GM12864 (cell line): ENCODE data around the gene FSTL4.
"Not testable (repeated sequence)": the region's sequence is repeated elsewhere in the genome, so short reads cannot be mapped to it uniquely, and the experiment has no call there.

Source experiments
- DNase-seq: peaks from one replicate; pipeline ENCODE4 v3.0.0-alpha.2; 2011; ENCODE audit warnings: low read depth
- H3K4me3 ChIP-seq: 2 replicates; pipeline ENCODE4 v1.5.1; 2011; ENCODE audit warnings: mild to moderate bottlenecking, low read depth, low read length, control low read depth
- TF ChIP-seq, protein P1 (sequence below): IDR thresholded peaks from 2 replicates; pipeline ENCODE4 v1.5.1; 2011; ENCODE audit warnings: low read depth, mild to moderate bottlenecking, moderate library complexity, low read length, control low read depth, inconsistent platforms; ENCODE audit errors: missing control alignments

FSTL4 gene

DNA sequence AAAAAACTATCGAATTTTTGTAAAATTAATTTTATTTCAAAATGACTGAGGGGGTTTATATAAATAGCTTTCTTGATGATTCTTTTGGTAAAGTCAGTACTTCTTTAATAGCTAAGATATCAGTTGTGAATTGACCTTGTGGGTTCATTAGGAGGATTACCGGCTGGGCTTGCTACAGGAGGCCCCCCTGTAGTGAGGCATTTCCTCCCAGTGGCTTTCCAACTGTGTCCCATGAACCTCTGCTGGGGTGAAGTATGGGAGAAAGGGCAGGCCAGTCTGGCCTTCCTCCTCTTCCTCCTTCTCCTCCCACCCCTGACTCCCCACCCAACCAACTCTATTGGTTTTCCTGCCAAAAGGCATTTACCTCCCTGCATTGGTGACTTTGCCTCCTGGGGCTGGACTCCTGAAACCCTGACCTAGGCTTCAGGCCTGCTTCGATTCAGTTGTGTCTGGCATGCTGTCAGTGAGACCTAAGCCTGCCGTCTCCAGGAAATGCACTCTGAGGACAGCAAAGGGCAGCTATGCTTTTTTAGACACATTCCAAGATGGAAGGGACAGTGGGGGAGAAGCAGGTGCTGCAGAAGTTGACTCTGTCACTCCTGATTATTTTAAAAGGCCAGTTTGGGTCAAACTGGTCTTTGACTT lies 415.8 kb downstream of the FSTL4 start:
- TF ChIP-seq, protein P1, sequence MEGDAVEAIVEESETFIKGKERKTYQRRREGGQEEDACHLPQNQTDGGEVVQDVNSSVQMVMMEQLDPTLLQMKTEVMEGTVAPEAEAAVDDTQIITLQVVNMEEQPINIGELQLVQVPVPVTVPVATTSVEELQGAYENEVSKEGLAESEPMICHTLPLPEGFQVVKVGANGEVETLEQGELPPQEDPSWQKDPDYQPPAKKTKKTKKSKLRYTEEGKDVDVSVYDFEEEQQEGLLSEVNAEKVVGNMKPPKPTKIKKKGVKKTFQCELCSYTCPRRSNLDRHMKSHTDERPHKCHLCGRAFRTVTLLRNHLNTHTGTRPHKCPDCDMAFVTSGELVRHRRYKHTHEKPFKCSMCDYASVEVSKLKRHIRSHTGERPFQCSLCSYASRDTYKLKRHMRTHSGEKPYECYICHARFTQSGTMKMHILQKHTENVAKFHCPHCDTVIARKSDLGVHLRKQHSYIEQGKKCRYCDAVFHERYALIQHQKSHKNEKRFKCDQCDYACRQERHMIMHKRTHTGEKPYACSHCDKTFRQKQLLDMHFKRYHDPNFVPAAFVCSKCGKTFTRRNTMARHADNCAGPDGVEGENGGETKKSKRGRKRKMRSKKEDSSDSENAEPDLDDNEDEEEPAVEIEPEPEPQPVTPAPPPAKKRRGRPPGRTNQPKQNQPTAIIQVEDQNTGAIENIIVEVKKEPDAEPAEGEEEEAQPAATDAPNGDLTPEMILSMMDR: no peak
- no peak overlapping the region for H3K4me3 ChIP-seq
- DNase-seq: no peak

DNA sequence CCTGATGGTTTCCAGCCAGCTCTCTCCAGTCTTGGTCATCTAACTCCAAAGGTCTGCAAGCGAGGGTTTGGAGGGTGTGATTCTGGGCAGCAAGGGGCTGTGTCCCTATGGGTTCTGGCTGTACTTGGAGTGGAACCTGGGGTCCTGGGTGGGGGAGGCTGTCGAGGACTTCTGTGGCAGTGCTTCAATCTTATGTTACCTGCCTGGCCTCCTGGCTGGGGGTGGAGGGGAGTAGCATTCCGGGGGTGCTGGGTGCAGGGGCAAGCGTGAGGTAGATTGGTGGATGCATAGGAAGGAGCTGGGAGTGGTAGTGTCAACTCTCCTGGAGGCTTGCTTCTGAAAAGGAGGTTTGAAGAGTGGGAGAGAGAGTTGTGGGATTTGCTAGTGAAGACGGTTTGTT lies 417.1 kb downstream of the FSTL4 start:
- no peak overlapping the region for H3K4me3 ChIP-seq
- TF ChIP-seq, protein P1: no peak
- DNase-seq: no peak

DNA sequence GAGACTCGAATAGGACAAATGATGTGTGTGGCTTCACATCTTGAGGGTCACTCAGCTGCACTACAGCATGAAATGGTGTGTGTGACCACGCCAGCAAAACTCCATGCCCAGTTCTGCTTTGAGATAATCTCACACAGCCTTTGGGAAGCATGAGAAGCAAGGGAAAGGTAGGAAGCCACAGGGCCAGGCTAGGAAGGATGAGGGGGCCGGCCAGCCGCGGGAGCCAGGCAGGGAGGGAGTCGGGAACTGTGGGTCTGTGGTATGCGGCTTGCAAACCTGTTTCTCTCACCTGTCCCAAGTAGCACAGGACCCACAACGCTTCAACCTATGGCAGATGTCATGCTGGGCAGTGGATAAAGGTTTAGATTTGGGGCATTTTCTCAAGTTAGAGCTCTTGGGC lies 418.5 kb downstream of the FSTL4 start:
- TF ChIP-seq, protein P1: no peak
- DNase-seq: no peak
- H3K4me3 ChIP-seq: no peak overlapping the region

DNA sequence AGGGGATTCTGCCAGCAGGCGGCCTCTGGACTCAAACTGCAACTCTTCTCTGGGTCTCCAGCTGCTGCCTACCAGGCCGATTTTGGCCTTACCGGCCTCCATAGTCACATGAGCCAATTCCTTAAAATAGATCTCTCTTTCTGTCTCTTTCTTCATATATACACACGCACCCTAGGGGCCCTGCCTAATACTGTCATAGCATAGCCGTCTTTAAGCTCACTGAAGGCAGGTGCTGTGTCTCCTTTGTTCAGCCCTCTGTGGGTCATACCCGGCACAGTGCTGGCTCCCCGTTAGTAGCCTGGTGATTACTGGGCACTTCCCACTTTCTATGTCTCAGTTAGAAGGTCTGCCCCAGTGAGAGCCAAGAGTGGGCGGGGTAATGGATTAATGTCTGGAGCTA lies 419.6 kb downstream of the FSTL4 start:
- DNase-seq: no peak
- TF ChIP-seq, protein P1: no peak
- H3K4me3 ChIP-seq: no peak overlapping the region

DNA sequence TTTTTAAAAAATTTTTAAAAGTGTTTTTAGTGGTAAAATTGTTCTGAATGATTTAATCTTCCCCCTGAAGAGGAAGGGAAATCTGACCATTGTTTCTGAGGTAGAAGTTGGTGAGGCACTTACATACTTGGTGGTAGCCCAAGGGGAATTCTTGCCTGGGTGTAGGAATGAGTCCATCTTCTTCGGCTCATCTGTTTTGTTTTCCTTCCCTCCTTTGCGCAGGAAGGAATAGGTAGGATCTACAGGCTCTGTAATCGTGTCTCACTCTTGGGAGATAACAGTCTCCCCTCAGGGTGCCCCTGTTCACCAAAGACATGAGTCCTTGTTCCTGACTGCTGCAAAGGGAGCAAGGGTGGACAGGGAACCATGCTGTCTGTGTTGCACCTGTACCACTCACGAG lies 422.5 kb downstream of the FSTL4 start:
- H3K4me3 ChIP-seq: no peak overlapping the region
- TF ChIP-seq, protein P1: no peak
- no peak for DNase-seq

DNA sequence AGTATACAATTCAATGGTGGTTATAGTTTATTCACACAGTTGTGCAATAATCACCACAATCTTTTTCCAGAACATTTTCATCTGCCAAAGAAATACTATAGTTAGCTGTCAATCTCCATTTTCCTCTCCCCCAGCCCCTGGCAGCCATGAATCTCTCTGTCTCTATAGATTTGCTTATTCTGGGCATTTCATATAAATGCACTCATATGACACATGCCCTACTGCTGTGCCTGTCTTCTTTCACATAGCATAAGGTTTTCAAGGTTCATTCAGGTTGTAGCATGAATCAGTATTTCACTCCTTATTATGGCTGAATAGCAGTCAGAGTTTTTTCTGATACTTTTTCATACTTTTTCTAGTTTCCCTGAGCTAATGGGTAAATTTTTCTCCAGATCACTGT lies 432.9 kb downstream of the FSTL4 start:
- no peak for DNase-seq
- TF ChIP-seq, protein P1: no peak
- no peak overlapping the region for H3K4me3 ChIP-seq

DNA sequence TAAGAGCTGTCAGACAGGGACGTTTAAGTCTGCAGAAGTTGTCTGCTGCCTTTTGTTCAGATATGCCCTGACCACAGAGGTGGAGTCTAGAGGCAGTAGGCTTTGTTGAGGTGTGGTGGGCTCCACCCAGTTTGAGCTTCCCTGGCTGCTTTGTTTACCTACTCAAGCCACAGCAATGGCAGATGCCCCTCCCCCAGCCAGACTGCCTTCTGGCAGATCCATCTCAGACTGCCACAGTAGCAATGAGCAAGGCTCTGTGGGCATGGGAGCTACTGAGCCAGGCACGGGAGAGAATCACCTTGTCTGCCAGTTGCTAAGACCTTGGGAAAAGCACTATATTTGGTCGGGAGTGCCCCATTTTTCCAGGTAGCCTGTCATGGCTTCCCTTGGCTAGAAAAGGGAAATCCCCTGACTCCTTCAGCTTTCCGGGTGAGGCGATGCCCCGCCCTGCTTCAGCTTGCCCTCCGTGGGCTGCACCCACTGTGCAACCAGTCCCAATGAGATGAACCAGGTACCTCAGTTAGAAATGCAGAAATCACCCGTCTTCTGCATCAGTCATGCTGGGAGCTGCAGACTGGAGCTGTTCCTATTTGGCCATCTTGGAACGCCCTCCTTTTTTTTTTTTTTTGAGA lies 441.5 kb downstream of the FSTL4 start:
- not testable (repeated sequence) for DNase-seq

More for the DNA sequence above, 441.5 kb downstream of the FSTL4 start:
- H3K4me3 ChIP-seq: not testable (repeated sequence)
